HepG2 (cell line): ENCODE data around the gene RBM8A. TPM values are rescaled to one million over a fixed set of nuclear protein-coding genes. Genes with fewer than 3 reads are reported as not detected.
A peak's percentile ranks its signal among the peaks of the same experiment; 100 is the strongest.

ENCODE experiments used
- ATRX ChIP-seq: sonication (generic); formaldehyde crosslinking; IDR thresholded peaks from 2 replicates; pipeline ENCODE4 v1.4.0; 2020; ENCODE audit warnings: missing genetic modification reagents, borderline replicate concordance
- CHD4 ChIP-seq: fragments of 200-600 bp; sonication (generic); IDR thresholded peaks from 2 replicates; pipeline ENCODE4 v1.7.0; 2017; ENCODE audit warnings: mild to moderate bottlenecking, low read length, borderline replicate concordance
- HDAC2 ChIP-seq: sonication (generic); formaldehyde crosslinking; IDR thresholded peaks from 2 replicates; pipeline ENCODE4 v1.4.0; 2020; ENCODE audit warnings: missing genetic modification reagents
- RBAK ChIP-seq: sonication (generic); formaldehyde crosslinking; IDR thresholded peaks from 2 replicates; pipeline ENCODE4 v1.5.1; 2020; ENCODE audit warnings: mild to moderate bottlenecking, missing genetic modification reagents
- SOX6 ChIP-seq, 2 experiments: fragments of 450-650 bp in 1 of 2; sonication (generic) in 1 of 2; formaldehyde crosslinking in 1 of 2; IDR thresholded peaks; 2 replicates each; pipeline versions ENCODE4 v1.4.0 to v1.6.1; 2017 to 2020; ENCODE audit warnings: antibody characterized with exemption in 1 of 2, mild to moderate bottlenecking in 1 of 2, missing genetic modification reagents in 1 of 2
- YY1 ChIP-seq: IDR thresholded peaks from 2 replicates; pipeline ENCODE4 v1.6.1; 2011; ENCODE audit warnings: low read length, low read depth, moderate library complexity, mild to moderate bottlenecking; ENCODE audit not compliant: insufficient read depth, insufficient replicate concordance
- ZNF138 ChIP-seq: sonication (generic); formaldehyde crosslinking; IDR thresholded peaks from 2 replicates; pipeline ENCODE4 v1.5.0; 2020; ENCODE audit warnings: mild to moderate bottlenecking, low read depth, missing genetic modification reagents
- ZNF230 ChIP-seq: sonication (generic); formaldehyde crosslinking; IDR thresholded peaks from 2 replicates; pipeline ENCODE4 v1.4.0; 2020; ENCODE audit warnings: mild to moderate bottlenecking, missing genetic modification reagents
- ZNF382 ChIP-seq: sonication (generic); formaldehyde crosslinking; IDR thresholded peaks from 2 replicates; pipeline ENCODE4 v1.5.0; 2020; ENCODE audit warnings: missing genetic modification reagents, mild to moderate bottlenecking, borderline replicate concordance
- ZNF414 ChIP-seq: sonication (generic); formaldehyde crosslinking; IDR thresholded peaks from 2 replicates; pipeline ENCODE4 v1.5.0; 2020; ENCODE audit warnings: missing genetic modification reagents
- ZNF441 ChIP-seq: sonication (generic); formaldehyde crosslinking; IDR thresholded peaks from 2 replicates; pipeline ENCODE4 v1.7.0; 2021; ENCODE audit warnings: missing genetic modification reagents, borderline replicate concordance
- polyA plus RNA-seq, 8 experiments: library from polyadenylated mRNA; depleted of rRNA in 3 of 8; stranded (reverse) in 7 of 8; unstranded in 1 of 8; fragments of >200 nt; fragmentation: Illumina TruSeq in 4 of 8; extraction: Trizol in 4 of 8; gene quantifications; 2 replicates each; pipeline versions ENCODE4 v1.2.1 to v1.2.3, GENCODE V29; 2011 to 2016; ENCODE audit warnings: low read depth in 4 of 8, missing spikeins in 1 of 8, mixed read lengths in 1 of 8; ENCODE audit not compliant: insufficient read depth in 1 of 8
- total RNA-seq, 5 experiments: library from RNA; depleted of rRNA; stranded (reverse); fragments of >200 nt; fragmentation: Illumina TruSeq; extraction: Trizol; gene quantifications; 2 replicates each; pipeline ENCODE4 v1.2.3, GENCODE V29; 2016; ENCODE audit warnings: low read depth in 1 of 5
- TF ChIP-seq, protein P1 (sequence below): IDR thresholded peaks from 2 replicates; pipeline ENCODE4 v1.6.1; 2016; ENCODE audit warnings: control low read depth
- TF ChIP-seq, protein P2 (sequence below): sonication (generic); formaldehyde crosslinking; IDR thresholded peaks from 2 replicates; pipeline ENCODE4 v1.4.0; 2020; ENCODE audit warnings: missing genetic modification reagents, borderline replicate concordance
- TF ChIP-seq, protein P3 (sequence below): sonication (generic); formaldehyde crosslinking; IDR thresholded peaks from 2 replicates; pipeline ENCODE4 v1.4.0; 2020; ENCODE audit warnings: missing genetic modification reagents, borderline replicate concordance
- TF ChIP-seq, protein P4 (sequence below): sonication (generic); formaldehyde crosslinking; IDR thresholded peaks from 2 replicates; pipeline ENCODE4 v1.5.0; 2020; ENCODE audit warnings: missing genetic modification reagents

Gene RBM8A
- total and polyA plus RNA-seq, 2 of the 13 experiments (the other 11 are each of a cell fraction or from before 2014, with no cell fraction given), result 106 to 162 TPM

DNA sequence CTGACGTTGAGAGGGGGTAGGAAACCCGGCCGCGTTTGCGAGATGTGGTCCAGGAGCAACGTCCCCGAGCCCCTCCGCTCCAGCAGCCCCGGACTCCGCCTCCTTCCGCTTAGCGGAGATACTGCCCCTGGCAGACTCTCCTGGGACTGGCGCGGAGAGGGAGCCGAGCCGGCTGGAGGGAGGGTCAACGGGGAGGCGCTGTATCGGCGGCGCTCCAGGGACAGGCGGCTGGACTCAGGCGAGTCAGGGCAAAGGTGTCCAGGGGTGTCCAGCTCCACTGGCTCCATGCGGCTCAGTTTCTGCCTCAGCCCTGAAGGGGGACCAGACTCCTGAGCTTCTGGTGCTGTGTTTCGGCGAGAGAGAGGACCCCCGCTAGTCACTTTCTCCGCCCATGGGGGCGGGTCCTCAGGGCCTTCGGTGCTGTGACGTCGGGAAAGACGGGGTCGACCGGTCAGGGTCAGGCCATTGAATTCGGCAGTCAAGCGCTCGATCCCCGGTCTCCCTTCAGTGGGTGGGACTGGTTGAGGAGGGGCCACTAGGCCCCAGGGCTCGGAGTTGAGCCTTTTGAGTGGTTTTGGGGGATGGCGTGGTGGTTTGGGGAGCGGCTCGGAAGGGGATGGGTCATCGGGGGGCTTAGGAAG lies 33.3 kb upstream of the RBM8A start (continued):
- TF ChIP-seq, protein P1, sequence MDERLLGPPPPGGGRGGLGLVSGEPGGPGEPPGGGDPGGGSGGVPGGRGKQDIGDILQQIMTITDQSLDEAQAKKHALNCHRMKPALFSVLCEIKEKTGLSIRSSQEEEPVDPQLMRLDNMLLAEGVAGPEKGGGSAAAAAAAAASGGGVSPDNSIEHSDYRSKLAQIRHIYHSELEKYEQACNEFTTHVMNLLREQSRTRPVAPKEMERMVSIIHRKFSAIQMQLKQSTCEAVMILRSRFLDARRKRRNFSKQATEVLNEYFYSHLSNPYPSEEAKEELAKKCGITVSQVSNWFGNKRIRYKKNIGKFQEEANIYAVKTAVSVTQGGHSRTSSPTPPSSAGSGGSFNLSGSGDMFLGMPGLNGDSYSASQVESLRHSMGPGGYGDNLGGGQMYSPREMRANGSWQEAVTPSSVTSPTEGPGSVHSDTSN (CRISPR knock-in tag), result no peak
- TF ChIP-seq CHD4 (no peak), SOX6 (IDR thresholded peaks at IDR 0.05) (no peak), SOX6 (CRISPR knock-in tag; IDR thresholded peaks at IDR 0.05) (peak; percentile 16; the same call in 1 of the 2 replicates), ZNF230 (CRISPR knock-in tag) (peak; percentile 52; the same call in 1 of the 2 replicates), ZNF414 (CRISPR knock-in tag) (peak; percentile 48; the same call in 1 of the 2 replicates), ZNF441 (CRISPR knock-in tag) (peak; percentile 75; the same call in 1 of the 2 replicates), ATRX (CRISPR knock-in tag) (no peak), HDAC2 (CRISPR knock-in tag) (peak; percentile 31; the same call in 1 of the 2 replicates), ZNF382 (CRISPR knock-in tag) (no peak), ZNF138 (CRISPR knock-in tag) (0 out of 2 replicates have a peak, but pooled peaks have one; percentile 70), RBAK (CRISPR knock-in tag) (no peak), YY1 (no peak)
- TF ChIP-seq, protein P2, sequence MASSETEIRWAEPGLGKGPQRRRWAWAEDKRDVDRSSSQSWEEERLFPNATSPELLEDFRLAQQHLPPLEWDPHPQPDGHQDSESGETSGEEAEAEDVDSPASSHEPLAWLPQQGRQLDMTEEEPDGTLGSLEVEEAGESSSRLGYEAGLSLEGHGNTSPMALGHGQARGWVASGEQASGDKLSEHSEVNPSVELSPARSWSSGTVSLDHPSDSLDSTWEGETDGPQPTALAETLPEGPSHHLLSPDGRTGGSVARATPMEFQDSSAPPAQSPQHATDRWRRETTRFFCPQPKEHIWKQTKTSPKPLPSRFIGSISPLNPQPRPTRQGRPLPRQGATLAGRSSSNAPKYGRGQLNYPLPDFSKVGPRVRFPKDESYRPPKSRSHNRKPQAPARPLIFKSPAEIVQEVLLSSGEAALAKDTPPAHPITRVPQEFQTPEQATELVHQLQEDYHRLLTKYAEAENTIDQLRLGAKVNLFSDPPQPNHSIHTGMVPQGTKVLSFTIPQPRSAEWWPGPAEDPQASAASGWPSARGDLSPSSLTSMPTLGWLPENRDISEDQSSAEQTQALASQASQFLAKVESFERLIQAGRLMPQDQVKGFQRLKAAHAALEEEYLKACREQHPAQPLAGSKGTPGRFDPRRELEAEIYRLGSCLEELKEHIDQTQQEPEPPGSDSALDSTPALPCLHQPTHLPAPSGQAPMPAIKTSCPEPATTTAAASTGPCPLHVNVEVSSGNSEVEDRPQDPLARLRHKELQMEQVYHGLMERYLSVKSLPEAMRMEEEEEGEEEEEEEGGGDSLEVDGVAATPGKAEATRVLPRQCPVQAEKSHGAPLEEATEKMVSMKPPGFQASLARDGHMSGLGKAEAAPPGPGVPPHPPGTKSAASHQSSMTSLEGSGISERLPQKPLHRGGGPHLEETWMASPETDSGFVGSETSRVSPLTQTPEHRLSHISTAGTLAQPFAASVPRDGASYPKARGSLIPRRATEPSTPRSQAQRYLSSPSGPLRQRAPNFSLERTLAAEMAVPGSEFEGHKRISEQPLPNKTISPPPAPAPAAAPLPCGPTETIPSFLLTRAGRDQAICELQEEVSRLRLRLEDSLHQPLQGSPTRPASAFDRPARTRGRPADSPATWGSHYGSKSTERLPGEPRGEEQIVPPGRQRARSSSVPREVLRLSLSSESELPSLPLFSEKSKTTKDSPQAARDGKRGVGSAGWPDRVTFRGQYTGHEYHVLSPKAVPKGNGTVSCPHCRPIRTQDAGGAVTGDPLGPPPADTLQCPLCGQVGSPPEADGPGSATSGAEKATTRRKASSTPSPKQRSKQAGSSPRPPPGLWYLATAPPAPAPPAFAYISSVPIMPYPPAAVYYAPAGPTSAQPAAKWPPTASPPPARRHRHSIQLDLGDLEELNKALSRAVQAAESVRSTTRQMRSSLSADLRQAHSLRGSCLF (CRISPR knock-in tag), result peak; percentile 74; the same call in 1 of the 2 replicates
- TF ChIP-seq, protein P3, sequence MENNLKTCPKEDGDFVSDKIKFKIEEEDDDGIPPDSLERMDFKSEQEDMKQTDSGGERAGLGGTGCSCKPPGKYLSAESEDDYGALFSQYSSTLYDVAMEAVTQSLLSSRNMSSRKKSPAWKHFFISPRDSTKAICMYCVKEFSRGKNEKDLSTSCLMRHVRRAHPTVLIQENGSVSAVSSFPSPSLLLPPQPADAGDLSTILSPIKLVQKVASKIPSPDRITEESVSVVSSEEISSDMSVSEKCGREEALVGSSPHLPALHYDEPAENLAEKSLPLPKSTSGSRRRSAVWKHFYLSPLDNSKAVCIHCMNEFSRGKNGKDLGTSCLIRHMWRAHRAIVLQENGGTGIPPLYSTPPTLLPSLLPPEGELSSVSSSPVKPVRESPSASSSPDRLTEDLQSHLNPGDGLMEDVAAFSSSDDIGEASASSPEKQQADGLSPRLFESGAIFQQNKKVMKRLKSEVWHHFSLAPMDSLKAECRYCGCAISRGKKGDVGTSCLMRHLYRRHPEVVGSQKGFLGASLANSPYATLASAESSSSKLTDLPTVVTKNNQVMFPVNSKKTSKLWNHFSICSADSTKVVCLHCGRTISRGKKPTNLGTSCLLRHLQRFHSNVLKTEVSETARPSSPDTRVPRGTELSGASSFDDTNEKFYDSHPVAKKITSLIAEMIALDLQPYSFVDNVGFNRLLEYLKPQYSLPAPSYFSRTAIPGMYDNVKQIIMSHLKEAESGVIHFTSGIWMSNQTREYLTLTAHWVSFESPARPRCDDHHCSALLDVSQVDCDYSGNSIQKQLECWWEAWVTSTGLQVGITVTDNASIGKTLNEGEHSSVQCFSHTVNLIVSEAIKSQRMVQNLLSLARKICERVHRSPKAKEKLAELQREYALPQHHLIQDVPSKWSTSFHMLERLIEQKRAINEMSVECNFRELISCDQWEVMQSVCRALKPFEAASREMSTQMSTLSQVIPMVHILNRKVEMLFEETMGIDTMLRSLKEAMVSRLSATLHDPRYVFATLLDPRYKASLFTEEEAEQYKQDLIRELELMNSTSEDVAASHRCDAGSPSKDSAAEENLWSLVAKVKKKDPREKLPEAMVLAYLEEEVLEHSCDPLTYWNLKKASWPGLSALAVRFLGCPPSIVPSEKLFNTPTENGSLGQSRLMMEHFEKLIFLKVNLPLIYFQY, result no peak
- TF ChIP-seq, protein P4, sequence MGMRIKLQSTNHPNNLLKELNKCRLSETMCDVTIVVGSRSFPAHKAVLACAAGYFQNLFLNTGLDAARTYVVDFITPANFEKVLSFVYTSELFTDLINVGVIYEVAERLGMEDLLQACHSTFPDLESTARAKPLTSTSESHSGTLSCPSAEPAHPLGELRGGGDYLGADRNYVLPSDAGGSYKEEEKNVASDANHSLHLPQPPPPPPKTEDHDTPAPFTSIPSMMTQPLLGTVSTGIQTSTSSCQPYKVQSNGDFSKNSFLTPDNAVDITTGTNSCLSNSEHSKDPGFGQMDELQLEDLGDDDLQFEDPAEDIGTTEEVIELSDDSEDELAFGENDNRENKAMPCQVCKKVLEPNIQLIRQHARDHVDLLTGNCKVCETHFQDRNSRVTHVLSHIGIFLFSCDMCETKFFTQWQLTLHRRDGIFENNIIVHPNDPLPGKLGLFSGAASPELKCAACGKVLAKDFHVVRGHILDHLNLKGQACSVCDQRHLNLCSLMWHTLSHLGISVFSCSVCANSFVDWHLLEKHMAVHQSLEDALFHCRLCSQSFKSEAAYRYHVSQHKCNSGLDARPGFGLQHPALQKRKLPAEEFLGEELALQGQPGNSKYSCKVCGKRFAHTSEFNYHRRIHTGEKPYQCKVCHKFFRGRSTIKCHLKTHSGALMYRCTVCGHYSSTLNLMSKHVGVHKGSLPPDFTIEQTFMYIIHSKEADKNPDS (CRISPR knock-in tag), result no peak
